T1000 (cell line): ENCODE measurements around the gene DIPK1A.
A peak's percentile ranks its signal among the peaks of the same experiment; 100 is the strongest.

Experiments used
- DNase-seq: peaks from one replicate; lab custom pipeline; 2025; ENCODE audit warnings: mixed read lengths; lab: John Stamatoyannopoulos, UW

Gene DIPK1A

DNA sequence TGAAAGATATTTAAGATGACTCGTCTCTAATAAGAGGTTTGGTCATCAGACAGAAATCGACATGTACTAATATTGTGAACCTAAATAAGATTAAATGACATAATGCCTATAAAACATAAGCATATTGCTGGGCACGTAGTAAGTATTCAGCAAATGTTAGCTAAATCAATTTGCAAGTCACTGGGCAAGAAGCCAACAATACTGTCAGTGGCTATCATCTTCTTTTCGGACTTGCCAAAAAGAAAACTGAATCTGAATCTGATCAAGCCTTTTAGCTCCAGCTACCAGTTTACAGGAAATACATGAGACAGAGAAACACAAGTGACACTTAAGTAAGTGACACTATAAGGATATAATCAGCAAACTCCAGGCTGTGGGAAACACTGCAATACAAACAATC lies 83.5 kb downstream of the DIPK1A start:
- no peak for DNase-seq

DNA sequence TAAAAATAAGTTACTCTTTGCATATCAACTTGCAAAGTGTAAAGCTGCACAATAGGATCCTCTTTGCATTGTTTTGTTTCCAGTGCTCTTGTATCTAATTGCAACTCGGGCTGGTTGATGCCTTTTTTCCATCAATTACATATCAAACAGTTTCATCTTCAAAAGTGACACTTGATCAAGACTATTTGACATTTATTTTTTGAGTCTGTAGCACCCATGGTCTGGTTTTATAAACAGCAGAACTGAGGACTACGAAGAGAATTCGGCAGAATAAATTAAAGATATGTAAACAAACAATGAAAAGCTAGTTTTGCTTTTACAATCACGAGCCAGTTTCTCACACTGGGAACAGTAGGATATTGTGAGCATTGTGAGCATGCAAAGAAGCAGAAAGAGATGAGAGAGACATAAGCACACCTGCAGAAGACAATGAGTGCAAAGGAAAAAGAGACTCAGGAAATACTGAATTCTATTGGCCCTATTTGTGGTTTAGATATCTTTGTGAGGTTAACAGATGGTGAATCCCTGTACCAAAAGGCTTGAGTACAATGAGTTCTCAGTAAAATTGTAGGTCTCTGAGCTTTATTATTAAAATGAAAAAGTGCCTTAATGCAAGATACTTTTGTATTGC lies 84.1 kb downstream of the DIPK1A start:
- DNase-seq = no peak

GRCh38 chr1:92876351-92876750 lies 84.9 kb downstream of the DIPK1A start:
- no peak for DNase-seq

- DNase-seq = no peak
These were observed 86.3 kb downstream of the DIPK1A start for GRCh38 chr1:92874987-92875386.

DNA sequence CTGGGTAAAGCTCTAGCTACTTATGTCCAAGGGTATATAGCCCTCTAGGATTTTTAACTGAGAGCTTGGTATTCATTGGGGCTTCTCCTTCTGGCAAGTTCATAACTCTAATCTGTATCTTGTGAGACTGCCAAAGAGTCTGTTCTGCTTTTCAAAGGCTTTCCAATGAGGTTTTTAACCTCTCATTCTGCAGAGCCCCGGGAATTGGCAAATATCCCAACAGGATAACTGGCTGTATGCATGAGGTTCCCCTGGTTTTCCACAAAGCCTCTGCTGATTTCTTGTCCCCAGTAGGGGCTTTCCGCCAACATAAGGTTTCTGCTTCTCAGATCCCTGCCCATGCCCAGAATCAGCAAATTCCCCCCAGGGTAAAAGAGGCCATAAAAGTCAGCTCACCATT lies 88.5 kb downstream of the DIPK1A start:
- DNase-seq = no peak

- no peak for DNase-seq
These were observed 90.7 kb downstream of the DIPK1A start for GRCh38 chr1:92870591-92870990.

DNA sequence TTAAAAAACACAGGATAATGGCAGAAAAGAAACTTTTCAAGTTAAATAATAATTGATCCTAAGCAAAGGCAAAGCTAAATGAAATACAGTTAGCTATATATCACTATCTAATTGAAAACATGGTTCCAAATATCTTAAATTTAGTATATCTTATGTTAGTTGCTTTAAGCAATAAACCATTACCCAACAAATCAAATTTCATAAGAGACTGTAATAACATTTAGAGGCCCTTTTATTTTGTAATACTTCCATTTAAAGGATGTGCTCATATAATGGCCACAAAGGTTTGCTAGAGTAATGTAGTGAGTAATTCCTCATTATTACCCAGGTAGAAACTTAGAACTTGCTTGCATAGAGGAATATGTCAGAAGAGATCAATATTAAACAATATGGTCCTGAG lies 97.1 kb downstream of the DIPK1A start:
- DNase-seq = no peak

- no peak for DNase-seq
These were observed 98.7 kb downstream of the DIPK1A start for GRCh38 chr1:92862605-92863004.

- no peak for DNase-seq
These were observed 101.7 kb downstream of the DIPK1A start for GRCh38 chr1:92859400-92860039.

DNA sequence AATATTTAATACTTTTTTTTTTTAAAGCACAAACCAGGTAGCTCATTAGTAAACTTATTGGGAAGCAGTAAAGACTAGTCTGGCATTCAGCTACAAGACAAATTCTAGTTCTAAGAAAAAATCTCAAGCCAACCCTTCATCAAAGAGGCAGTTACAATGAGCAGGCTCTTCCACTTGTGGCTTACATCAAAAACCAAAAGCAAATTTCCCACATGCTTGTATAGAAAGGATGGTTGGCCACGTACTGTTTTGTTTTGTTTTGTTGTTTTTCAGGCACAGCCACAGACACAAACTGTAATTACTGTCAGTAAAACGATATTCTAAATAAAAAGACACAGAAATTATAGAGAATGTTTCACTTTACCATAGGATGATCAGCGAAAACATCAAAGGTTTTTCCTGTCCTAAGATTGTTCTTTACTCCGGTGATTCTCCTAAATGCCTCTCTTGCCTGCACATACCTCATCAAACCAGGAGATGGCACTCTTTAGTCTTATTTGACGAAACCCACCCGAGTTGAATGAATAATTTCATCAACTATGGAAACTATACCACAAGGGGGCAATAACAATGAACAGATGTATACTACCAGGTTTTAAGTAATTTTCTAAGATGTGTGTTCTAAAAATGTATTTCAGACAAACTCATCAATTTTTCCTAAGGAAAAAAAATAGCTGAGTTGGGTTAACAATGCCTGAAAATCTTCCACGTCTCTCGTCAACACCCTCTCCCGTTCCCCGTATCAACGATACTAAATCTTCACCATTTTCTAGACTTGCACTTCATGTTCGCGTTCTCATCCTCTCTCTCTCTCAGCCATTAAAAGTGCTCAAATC lies 102.5 kb downstream of the DIPK1A start:
- DNase-seq = peak; percentile 43

DNA sequence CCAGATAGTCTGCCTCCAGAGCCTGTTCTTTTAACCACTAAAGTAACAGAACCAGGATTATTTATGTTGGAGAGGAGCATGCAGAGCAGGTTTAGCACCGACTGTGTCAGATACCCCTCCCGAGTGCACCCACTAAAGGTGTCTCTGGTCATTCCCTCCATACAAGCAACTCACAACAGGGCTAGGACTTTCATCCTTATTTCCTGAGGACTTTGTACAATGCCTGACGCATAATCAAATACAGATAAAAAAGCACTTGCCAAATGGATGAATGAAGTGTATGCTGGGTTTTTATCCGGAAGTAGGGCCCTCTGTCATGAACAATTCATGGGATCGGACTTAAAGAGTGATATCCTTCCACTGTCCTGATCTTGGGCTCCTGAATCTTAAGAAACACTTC lies 103.4 kb downstream of the DIPK1A start:
- DNase-seq = no peak

GRCh38 chr1:92855236-92855635 lies 106.0 kb downstream of the DIPK1A start:
- DNase-seq = no peak

DNA sequence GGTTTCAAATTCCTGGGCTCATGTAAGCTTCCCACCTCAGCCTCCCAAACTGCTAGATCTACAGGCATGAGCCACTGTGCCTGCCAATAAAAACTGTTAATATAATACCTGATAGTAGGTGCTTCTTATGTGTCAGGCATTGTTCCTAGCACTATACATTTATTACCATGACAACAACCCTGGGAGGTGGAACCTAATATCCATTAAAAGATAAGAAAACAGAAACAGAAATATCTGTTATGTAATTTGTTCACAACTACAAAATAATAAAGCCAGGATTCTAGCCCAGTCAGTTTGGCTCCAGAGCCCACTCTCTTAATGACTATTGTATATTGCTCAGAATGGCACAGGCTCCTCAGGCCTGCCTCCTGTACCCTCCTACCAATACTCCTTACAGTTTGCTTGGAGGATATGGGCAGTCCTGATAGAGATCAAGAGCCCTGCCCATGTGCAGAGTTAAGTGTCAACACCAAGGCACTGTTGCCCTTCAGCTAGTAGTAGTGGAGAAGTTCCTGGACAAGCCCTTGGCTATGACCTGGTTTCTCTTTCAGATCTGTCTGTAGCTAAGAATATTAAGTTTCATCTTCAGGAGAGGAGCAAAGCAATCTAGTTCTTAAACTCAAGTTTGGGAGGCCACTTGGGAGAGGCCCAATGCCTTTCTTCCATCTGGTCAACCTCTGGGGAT lies 107.0 kb downstream of the DIPK1A start:
- no peak for DNase-seq

GRCh38 chr1:92853299-92853698 lies 108.0 kb downstream of the DIPK1A start:
- no peak for DNase-seq

DNA sequence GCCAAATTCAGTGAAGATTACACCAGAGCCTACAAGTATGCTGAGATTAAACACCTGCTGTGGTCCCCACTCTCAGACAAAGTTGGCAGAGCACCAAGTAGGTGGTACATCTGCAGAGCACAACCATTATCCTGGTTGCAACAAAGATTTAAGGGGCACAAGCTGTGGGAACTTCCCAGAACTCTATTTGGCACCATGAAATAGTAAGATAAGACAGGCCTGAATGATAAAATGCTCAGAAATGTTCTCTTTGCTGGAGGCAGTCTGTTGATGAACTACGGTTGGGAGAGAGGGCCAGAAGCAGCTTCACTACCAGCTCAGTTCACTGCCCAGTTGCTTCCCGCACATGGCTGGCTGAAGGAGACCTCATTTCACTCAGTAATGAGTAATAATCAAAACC lies 109.5 kb downstream of the DIPK1A start:
- DNase-seq = no peak

- DNase-seq = no peak
These were observed 111.2 kb downstream of the DIPK1A start for GRCh38 chr1:92850019-92850418.

GRCh38 chr1:92848201-92848600 lies 113.1 kb downstream of the DIPK1A start:
- no peak for DNase-seq

- no peak for DNase-seq
These were observed 115.4 kb downstream of the DIPK1A start for GRCh38 chr1:92845908-92846307.

- no peak for DNase-seq
These were observed 116.8 kb downstream of the DIPK1A start for GRCh38 chr1:92844439-92844838.

GRCh38 chr1:92843429-92844352 lies 117.6 kb downstream of the DIPK1A start:
- DNase-seq = no peak

GRCh38 chr1:92843046-92843423 lies 118.2 kb downstream of the DIPK1A start:
- no peak for DNase-seq
